Fibroblast of peridontal ligament (primary cell): Measurements from ENCODE around the gene UBR2.
"Not testable (repeated sequence)": the region's sequence is repeated elsewhere in the genome, so short reads cannot be mapped to it uniquely, and the experiment has no call there.

Experiments used
- DNase-seq: peaks from one replicate; pipeline ENCODE4 v3.0.0-alpha.2; 2010; ENCODE audit errors: extremely low read depth

The UBR2 gene

DNA sequence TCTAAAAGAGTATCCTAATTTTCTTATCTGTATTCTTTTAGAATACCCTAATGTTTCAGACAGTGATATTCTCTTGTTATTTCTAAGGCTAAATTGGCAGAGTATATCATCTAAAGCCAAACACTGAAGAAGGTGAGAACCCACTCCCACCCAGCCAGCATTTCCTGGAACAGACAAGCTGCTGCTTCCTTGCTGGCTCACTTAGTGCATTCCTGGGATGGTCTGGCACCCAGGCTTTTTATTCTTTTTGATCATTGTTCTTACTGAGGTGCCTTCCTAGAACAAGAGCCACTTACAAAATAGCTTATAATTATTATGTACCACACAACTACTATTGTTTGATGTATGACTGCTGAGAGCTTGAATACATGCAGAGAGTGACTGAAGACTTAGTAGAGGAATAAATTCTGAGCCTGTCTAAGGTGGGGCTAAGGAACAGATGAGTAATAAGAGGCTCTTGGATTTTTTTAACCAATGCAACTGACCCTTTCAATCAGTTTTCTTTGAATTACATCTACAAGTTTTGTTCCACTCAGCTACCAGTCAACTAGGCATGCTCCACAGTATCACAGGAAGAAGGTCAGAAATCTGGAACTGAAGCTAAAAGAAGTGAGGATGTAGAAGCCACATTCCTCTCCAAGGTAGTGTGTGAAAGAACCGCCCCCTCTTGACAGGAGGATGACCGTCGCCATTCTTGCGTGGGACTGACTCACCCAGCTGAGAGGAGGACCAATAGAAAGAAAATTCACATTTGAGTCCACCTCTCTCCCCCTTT is 128.5 kb downstream of the UBR2 start:
- peak; percentile 19 for DNase-seq

DNA sequence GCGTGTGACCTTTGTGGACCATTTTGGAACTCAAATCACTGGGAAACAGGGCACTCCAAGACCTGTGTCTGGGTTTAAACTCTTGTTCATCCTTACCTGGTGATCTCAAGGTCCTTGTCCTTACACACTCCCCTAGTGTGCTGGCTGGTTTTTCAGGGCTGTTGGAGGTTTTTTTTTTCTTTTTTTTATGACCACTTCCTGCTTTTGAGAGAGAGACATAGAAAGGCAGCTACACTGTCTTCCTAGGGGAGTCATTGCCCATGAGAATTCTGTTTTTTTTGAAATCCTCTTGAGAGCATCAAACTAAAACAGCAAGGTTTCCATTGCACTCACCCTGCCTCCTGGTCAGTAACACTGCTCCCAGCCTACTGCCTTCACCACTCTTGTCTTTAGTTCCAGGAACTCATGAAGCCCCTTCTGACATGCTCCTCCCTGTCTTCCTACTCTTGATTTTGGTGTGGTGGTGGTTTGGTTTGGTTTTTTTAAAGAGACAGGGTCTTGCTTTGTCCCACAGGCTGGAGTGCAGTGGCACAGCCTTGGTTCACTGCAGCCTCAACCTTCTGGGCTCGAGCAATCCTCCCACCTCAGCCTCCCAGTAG is 130.0 kb downstream of the UBR2 start:
- DNase-seq = no peak

DNA sequence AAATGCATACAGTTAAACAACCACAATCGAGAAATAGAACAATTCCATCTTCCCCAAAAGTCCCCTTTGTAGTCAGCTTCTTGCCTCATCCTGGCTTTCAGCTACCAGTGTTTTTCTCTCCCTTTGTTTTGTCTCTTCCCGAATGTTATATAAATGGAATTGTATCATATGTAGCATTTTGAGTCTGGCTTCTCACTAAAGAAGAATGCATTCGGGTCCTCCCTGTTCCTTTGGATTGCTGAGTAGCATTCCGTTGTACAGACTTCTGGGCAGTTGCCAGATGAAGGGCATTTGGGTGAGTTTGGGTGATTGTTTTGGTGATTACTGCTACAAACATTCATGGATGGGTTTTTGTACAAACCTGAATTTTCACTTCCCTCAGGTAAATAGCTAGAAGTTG is 130.8 kb downstream of the UBR2 start:
- DNase-seq = peak; percentile 78

DNA sequence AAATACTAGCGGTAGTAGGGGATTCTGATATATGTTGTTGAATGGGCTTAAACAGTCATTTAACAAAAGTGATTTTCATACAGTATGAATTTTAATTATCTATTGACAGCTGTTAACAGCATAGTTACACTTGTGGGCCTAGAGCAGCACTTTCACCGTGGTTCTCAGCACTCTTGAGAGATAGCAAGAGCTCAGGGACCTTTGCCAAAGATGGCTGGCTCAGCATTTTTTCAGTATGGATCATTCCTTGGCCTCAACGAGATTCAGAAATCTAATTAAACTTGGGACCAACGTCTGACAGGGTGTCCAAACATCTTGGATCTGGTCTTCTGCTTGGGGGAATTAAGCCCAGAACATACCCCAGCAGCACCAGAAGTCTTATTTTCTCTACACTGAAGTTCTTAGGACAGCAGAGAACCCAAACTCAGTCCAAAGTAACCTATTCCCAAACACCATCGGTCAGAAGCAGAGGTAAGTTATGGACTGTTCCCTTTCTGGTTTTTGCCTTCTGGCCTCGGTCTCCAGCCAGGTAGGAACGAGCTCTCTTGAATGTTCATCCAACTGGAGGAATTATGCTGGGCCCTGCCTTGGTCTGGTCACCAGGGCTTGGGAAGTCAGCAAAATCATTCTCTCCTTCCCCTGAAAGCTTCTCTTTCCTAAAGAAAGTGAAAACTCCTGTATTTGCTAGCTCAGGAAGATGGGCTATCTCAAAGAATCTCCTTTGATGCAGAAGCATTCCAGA is 132.9 kb downstream of the UBR2 start:
- DNase-seq = peak; percentile 86

DNA sequence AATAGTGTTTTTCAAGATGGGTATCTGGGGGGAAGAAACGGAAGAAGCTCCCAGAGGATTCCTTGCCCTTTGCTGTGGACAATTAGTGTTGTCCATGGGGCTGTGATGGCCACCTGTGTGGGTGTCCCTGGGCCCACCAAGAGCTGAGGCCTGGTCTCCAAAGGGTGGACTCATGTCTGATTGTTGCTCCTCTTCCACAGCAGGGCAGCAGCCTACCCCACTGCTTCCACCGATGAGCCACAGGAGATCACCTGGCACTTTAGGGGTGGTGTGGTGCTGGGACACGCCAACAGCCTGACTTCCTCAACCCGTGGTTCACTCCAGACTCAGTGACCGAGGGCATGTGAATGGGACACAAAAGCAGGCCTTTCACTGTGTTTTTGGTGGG is 133.4 kb downstream of the UBR2 start:
- DNase-seq = no peak

DNA sequence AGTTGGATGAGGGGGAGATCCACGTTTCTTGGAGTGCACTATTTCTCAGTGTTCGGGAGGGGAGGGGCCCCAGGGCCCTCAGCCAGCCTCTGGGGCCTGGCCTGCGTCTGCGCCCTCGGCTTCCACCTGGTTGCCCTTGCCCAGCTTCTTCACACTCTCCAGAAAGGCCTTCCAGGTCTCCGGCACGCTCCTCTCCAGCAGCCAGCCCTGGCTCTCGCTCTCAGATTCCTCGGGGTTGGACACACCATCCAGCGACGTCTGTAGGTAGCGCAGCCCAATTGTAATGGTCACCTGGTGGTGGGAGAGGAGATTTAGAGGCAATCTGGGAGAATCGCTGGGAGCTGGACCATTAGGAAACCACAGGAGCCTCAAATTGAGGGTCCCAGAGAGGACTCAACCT is 134.4 kb downstream of the UBR2 start:
- DNase-seq = no peak

DNA sequence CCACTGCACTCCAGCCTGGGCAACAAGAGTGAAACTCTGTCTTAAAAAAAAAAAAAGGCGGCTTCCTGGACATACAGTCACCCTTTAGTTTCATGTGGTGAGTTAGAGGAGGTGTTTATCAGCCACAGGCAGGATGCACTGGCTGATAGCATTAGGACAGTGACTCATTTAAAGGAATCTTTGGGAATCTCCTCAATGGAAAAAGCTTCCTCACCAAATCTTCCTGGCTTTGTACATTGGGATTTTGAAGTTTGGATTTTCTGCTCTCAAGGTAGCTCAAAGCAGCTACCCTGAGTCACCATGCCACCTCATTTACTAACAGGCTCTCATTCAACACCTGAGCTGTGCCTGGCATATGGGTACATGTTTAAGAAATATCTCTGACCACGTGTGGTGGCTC is 138.4 kb downstream of the UBR2 start:
- DNase-seq = no peak

DNA sequence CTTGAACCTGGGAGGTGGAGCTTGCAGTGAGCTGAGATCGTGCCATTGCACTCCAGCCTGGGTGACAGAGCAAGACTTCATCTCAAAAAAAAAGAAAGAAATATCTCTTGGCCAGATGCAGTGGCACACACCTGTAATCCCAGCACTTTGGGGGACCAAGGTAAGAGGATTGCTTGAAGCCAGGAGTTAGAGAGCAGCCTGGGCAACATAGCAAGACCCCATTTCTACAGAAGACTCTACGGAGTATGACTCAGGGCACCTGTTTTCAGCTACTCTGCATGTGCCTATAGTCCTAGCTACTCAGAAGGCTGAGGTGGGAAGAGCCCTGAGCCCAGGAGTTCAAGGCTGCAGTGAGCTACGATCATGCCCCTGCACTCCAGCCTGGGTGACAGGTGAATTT is 139.0 kb downstream of the UBR2 start:
- DNase-seq = not testable (repeated sequence)

DNA sequence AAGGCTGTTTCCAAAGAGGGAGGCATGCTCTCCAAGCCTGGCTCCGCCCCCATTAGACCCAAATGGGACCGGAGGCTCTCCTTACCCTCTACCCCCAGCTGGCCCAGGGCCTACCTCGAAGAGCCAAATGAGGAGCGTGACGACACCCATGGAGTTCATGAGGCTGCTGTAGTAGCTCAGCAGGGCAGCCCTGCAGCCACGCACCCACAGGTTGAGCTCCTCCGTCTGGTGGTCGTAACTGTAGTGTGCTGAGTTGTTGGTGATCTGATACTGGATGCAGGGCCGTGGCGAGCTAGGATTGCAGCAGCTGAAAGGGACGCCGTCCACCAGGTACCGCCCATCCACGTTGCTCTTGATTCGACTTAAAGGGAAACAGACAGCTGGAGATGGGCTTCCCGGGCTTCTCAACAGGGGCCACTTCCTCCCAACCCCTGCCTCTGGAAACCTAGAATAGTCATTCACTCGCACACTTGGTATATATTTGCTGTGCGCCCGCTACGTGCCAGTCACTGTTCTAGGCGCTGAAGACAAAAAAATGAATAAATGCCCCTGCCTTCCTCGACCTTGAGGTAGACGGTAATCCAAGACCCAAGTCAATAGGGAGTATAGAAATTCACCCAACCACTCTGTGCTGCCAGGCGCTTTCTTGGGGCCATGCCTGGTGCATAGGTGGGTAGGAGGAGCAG is 140.6 kb downstream of the UBR2 start:
- peak; percentile 31 for DNase-seq

DNA sequence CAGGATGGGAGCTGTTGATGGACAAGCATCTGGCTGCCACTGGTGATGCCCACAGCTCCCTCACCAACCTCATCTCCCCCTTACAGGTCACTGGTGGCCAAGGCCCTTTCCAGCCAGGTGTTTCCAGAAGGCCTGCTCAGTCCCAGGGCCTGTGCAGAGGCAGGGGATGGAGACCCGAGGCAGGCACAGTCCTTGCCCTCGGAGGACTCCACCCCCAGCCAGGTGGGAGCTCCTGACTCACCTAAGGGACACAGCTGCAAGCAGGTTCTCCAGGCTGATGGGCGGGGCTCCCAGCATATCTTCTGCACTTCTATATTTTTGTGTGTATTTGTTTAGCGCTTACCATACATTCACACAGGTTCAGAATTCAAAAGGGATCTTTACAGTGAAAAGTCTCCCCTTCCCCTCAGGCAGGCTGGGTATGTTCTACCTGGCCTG is 141.1 kb downstream of the UBR2 start:
- DNase-seq = no peak

DNA sequence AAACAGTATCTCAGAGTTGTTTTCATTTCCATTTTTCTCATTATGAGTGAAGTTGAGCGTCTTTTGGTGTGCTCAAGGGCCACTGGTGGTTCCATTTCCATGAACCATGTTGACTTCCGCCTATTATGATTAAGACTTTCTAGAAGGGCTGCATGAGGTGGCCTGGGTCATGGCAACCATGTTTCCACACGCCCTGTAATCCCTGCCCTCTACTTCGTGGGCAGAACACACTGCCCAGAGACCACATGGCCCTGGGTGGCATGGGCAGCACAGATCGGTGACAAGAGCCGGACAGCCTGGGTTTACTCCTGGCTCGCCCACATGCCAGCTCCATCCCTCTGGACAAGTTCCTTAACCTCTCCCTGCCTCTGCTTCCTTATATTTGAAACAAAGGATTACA is 143.8 kb downstream of the UBR2 start:
- DNase-seq = no peak

DNA sequence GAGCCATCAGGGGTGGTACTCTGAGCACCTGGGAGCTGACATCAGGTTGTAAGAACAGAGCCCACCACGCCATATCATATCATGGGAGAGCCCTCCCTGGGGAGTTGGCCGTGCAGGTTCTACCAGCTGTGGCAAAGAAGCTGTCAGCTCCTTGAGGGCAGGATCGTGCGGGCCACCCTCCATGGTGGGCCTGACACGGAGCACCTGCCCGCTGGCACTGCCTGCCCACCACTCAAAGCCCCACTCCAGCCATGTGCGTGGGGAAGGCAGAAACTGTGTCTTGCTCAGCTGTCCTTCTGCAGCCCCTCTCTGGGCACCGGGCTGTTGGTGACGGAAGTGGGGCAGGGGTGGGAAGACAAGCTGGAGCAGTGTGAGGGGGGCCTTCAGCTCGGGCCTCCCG is 144.3 kb downstream of the UBR2 start:
- DNase-seq = no peak

DNA sequence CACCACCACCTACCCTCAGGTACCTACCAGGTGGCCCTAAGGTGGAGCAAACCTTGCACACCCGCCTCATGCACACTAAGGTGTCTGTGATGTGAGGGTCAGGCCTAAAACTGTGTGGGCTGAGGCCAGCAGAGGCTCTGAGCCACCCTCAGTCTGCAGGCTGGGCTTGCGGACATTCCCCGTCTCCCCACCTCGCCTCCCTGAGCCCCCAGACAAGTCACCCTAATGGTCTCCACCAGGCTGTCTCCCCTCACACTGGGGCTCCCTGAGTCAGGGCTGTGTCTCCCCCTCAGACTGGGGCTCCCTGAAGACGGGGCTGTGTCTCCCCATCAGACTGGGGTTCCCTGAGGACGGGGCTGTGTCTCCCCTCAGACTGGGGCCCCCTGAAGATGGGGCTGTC is 146.0 kb downstream of the UBR2 start:
- no peak for DNase-seq

DNA sequence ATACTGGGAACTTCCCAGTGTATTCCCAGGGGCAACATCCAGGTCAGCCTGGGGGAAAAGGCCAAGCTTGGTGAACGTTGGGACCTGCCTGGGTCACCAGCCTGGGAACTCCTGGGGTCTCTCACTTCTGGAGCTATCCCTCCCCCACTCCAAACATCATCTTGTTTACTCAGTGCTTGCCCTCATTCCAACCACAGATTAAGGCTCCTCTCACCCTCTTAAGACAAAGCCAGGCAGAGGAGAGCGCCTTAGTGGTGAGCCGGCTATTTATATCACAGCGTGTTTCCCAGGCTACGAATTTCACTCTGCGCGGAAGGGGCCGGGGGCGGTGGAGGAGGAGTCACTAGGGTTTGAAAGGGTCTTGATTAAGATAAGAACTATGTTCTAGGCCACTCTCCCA is 146.5 kb downstream of the UBR2 start:
- DNase-seq = peak; percentile 47

DNA sequence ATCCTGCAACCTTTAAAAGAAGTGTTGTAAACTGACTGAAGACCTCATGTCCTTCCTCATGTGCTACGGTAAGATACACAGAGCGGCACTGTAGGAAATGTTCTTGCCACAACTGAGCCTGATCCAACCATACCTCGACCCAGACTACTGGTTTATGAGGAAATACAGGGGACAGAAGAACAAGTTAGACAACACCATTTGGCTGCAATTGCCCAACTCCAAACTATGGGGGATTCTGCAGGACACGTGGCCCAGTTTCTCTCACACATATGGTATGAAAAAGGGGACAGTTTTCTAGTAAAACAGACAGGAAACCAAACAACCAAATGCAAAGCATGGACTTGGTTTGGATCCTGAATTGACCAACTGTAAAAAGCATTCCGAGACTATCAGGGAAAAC is 148.1 kb downstream of the UBR2 start:
- DNase-seq = no peak

DNA sequence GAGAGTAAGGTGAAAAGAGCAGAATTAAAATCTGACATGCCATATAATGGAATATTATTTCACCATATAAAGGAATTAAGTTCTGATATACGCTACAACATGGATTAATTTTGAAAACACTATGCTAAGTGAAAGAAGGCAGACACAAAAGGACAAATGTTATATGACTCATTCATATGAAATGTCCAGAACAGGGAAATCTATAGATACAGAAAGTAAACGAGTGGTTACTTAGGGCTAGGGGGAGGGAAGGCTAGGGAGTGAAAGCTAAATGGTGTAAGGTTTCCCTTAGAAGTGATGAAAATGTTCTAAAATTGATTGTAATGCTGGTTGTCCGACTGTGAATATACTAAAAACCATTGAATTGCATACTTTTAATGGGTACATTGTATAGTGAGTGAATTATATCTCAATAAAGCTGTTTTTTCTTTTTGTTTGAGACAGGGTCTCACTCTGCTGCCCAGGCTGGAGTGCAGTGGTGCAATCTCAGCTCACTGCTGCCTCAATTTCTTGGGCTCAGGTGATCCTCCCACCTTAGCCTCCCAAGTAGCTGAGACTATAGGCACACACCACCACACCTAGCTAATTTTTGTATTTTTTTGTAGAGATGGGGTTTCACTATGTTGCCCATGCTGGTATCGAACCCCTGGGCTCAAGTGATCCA is 150.4 kb downstream of the UBR2 start:
- peak; percentile 46 for DNase-seq

DNA sequence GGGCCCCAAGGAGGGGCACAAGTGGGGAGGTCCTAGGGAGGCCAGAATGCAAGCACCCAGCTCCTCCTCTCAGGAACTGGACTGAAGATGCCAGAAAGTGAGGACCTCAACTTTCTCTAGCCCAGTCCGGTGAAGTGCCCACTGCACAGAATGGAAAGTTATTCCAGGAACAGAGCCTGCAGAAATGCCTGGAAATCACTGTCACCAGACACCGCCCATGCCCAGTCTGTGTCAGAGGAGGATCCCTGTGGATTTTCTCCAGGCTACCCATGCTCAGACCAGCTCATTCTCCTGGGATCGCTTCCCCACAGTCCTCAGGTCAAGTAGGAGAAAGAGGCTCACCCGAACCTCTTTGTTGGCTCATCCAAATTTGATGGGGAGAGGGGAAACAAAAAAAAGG is 152.0 kb downstream of the UBR2 start:
- no peak for DNase-seq

DNA sequence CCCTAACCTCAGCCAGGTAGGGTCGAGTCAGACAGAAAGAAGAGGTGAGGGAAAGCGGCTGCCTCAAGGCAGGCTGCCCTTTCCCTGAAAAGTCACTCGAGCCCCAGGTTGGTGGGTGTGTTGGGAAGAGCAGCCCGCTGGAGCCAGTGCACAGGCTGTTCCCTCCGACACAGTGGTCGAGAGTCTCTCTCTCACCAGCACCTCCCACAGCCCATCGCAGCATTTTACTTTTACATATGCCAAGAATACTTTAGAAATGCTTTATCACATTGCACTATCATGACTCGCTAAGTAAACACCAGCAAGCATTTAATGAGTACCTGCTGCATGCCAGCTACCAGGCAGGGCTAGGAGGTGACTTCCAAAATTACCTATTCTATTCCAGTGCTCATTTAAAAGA is 156.9 kb downstream of the UBR2 start:
- no peak for DNase-seq

DNA sequence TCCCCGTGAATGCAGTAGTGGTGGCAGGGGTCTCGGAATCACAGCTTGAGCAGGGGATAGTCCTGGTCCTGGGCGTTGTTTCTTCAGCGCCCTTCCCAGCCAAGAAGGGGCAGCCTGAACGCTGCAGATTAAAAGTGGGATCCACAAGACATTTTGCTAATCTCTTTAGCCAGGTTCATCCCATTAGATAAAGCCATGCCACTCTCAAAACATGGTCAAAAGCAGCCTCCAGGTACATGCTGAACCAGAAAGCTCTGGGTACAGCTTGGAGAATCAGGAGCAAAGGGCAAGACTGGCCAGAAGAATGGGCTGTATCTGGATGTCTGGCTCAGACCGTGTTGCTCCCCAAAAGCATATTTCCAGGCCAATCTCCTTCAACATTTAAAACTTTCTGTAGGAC is 158.7 kb downstream of the UBR2 start, which contains the start of gene PRPH2:
PRPH2 (minus strand) TSS at position 101 of the 400 bp plus-strand sequence. CDS start 263 bp downstream, outside the sequence.
- no peak for DNase-seq

DNA sequence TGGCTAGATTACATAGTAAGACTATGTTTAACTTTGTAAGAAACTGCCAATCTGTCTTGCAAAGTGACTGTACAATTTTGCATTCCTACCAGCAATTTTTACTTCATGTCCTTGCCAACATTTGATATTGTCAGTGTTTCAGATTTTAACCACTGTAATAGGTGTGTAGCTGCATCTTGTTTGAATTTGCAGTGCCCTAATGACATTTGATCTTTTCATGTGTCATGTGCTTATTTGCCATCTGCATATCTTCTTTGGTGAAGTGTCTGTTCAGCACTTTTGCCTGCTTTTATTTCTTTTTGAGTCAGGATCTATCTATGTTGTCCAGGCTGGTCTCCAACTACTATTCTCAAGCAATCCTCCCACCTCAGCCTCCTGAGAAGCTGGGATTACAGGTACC is 161.0 kb downstream of the UBR2 start:
- no peak for DNase-seq

DNA sequence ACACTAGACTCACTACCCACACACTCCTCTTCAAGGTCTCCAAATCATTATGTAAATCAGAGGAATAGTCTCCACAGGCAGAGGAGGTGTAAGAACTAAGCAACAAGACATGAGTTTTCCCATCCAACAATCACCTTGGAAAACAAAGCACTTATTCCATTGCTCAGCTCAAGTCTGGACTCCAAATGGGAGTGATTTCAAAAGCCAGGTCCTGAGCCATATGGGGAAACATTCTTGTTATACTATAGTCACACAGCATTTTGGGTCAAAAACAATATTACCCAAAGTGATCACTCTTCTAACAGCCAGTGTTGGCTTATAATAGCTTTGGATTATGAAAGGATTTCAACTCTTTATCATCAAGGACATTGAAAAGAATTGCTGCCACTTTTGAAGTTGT is 162.2 kb downstream of the UBR2 start:
- DNase-seq = no peak
